Astrocyte (in vitro differentiated cells and primary cell): ENCODE measurements around the gene ABHD17C. TPM values are rescaled to one million over a fixed set of nuclear protein-coding genes. Genes with fewer than 3 reads are reported as not detected.

Source experiments
- DNase-seq: peaks from one replicate; pipeline ENCODE4 v3.0.0-alpha.2; 2010; ENCODE audit warnings: low read depth
- FAIRE-seq: peaks from 2 replicates; lab custom pipeline; 2011; peaks lifted over from hg19 to GRCh38; lab: Jason Lieb, UNC
- H2AFZ ChIP-seq: 2 replicates; pipeline ENCODE4 v1.6.0; 2012; ENCODE audit warnings: low read depth, low read length, inconsistent platforms
- H3K27ac ChIP-seq: 2 replicates; pipeline ENCODE4 v1.5.1; 2011; ENCODE audit warnings: low read depth, low read length, inconsistent platforms
- H3K27me3 ChIP-seq: 2 replicates; pipeline ENCODE4 v1.6.0; 2011; ENCODE audit warnings: low read length, inconsistent platforms; ENCODE audit not compliant: insufficient read depth
- H3K36me3 ChIP-seq: 2 replicates; pipeline ENCODE4 v1.5.1; 2011; ENCODE audit warnings: low read length, inconsistent platforms; ENCODE audit not compliant: insufficient read depth
- H3K4me1 ChIP-seq: 2 replicates; pipeline ENCODE4 v1.5.1; 2011; ENCODE audit warnings: low read length, inconsistent platforms; ENCODE audit not compliant: insufficient read depth
- H3K4me2 ChIP-seq: 2 replicates; pipeline ENCODE4 v1.6.0; 2012; ENCODE audit warnings: low read length, inconsistent platforms
- H3K4me3 ChIP-seq: 2 replicates; pipeline ENCODE4 v1.5.1; 2011; ENCODE audit warnings: low read depth, mild to moderate bottlenecking, low read length, inconsistent platforms; ENCODE audit not compliant: insufficient read depth
- H3K79me2 ChIP-seq: 2 replicates; pipeline ENCODE4 v1.6.0; 2012; ENCODE audit warnings: mild to moderate bottlenecking, low read length, inconsistent platforms; ENCODE audit not compliant: insufficient read depth
- H3K9ac ChIP-seq: 2 replicates; pipeline ENCODE4 v1.6.0; 2012; ENCODE audit warnings: mild to moderate bottlenecking, low read length, inconsistent platforms
- H3K9me3 ChIP-seq: 2 replicates; pipeline ENCODE4 v1.5.1; 2012; ENCODE audit warnings: low read depth, mild to moderate bottlenecking, low read length, inconsistent platforms; ENCODE audit not compliant: insufficient read depth
- H4K20me1 ChIP-seq: 2 replicates; pipeline ENCODE4 v1.6.0; 2012; ENCODE audit warnings: low read length, inconsistent platforms; ENCODE audit not compliant: insufficient read depth
- H3K27ac Mint-ChIP-seq: one replicate; pipeline ENCODE4 v1.8.0; 2021; ENCODE audit warnings: mild to moderate bottlenecking, mixed read lengths; ENCODE audit not compliant: unreplicated experiment
- H3K27me3 Mint-ChIP-seq: one replicate; pipeline ENCODE4 v1.8.0; 2021; ENCODE audit warnings: low read depth, mixed read lengths; ENCODE audit not compliant: unreplicated experiment
- H3K36me3 Mint-ChIP-seq: one replicate; pipeline ENCODE4 v1.8.0; 2021; ENCODE audit warnings: low read depth, mixed read lengths; ENCODE audit not compliant: unreplicated experiment
- H3K4me1 Mint-ChIP-seq: one replicate; pipeline ENCODE4 v1.8.0; 2021; ENCODE audit warnings: low read depth, mixed read lengths; ENCODE audit not compliant: unreplicated experiment
- H3K4me3 Mint-ChIP-seq: one replicate; pipeline ENCODE4 v1.8.0; 2021; ENCODE audit warnings: mild to moderate bottlenecking, moderate library complexity, mixed read lengths; ENCODE audit not compliant: unreplicated experiment
- H3K9me3 Mint-ChIP-seq: one replicate; pipeline ENCODE4 v1.8.0; 2021; ENCODE audit warnings: mild to moderate bottlenecking, mixed read lengths; ENCODE audit not compliant: unreplicated experiment
- EZH2 ChIP-seq: IDR thresholded peaks from 2 replicates; pipeline ENCODE4 v1.6.1; 2012; ENCODE audit warnings: mild to moderate bottlenecking, low read length, inconsistent platforms; ENCODE audit not compliant: insufficient read depth
- total RNA-seq: library from RNA; stranded (reverse); gene quantifications from 2 replicates; pipeline ENCODE4 v1.2.1, GENCODE V29; 2021
- TF ChIP-seq, protein P1 (sequence below): IDR thresholded peaks from 2 replicates; pipeline ENCODE4 v1.5.1; 2011; ENCODE audit warnings: low read depth, mild to moderate bottlenecking, inconsistent platforms, low read length, moderate library complexity; ENCODE audit not compliant: insufficient read depth

ABHD17C gene
- total RNA-seq, 1 donor from 2014 or later: 10.2 TPM

DNA sequence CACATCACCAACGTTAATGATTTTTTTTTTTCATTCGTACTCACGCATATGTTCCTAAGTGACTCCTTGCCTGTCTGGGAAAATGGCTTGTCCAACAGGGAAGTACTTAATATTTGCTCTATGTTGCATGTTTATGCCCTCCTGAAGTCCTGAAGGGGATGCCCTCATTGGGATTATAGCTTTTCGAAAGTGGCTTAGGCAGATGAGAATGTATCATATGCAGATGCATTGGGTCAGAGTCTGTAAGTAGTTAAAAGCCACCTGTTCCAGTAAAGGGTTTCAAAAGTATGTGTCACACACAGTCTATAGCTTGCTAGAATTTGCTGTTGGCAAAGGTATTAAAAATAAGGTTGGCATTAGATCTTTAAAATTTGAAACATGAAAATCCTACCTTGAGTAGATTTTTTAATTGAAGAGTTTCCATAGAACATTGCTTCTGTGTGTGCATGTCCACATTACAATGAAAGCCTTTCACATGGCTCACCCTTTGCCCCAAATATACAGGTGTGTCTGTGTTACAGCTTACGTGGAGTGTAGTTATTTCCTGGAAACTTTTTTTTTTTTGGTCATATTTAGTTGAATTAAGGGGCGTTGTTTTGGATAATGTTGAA lies 2.1 kb downstream of the ABHD17C start:
- Histone ChIP-seq H3K27me3 (no peaks in the 10 kb centered on the region), H3K27ac (no peak overlapping the region), H3K4me1 (peaks cover 16% of the 10 kb centered on the region), H3K9ac (no peak overlapping the region), H3K9me3 (no peaks in the 10 kb centered on the region), H3K79me2 (peaks cover 61% of the 10 kb centered on the region), H3K36me3 (no peaks in the 10 kb centered on the region), H3K4me3 (peak overlapping the region; percentile 77), H2AFZ (no peak overlapping the region), H4K20me1 (peaks cover 54% of the 10 kb centered on the region), H3K4me2 (peak overlapping the region; percentile 98)
- H3K9me3 Mint-ChIP-seq: no peaks in the 10 kb centered on the region
- no peaks in the 10 kb centered on the region for H3K36me3 Mint-ChIP-seq
- H3K4me3 Mint-ChIP-seq: peak overlapping the region; percentile 93
- no peak for DNase-seq
- no peak for FAIRE-seq
- H3K27ac Mint-ChIP-seq: no peak overlapping the region
- TF ChIP-seq, protein P1, sequence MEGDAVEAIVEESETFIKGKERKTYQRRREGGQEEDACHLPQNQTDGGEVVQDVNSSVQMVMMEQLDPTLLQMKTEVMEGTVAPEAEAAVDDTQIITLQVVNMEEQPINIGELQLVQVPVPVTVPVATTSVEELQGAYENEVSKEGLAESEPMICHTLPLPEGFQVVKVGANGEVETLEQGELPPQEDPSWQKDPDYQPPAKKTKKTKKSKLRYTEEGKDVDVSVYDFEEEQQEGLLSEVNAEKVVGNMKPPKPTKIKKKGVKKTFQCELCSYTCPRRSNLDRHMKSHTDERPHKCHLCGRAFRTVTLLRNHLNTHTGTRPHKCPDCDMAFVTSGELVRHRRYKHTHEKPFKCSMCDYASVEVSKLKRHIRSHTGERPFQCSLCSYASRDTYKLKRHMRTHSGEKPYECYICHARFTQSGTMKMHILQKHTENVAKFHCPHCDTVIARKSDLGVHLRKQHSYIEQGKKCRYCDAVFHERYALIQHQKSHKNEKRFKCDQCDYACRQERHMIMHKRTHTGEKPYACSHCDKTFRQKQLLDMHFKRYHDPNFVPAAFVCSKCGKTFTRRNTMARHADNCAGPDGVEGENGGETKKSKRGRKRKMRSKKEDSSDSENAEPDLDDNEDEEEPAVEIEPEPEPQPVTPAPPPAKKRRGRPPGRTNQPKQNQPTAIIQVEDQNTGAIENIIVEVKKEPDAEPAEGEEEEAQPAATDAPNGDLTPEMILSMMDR: no peak
- no peak for TF ChIP-seq EZH2
- no peaks in the 10 kb centered on the region for H3K27me3 Mint-ChIP-seq
- peaks cover 20% of the 10 kb centered on the region for H3K4me1 Mint-ChIP-seq

DNA sequence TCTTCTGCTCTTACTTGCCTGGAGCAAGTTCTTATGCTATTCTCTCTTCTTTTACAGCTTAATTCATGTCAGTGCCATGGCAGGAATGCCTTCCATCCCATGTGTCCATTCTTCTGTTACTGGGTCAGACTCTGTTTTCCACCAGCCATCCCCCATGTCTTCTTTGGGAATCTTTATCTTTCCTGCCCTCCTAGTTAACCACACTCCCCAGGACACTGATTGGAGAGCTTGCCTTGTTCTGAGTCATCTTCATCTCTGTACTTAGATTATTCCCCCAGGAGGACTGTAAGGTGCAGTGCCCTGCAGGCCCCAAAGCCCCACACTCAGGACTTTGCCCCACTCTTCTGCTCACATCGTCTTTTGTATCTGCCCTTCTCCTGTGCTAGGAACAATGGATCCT lies 3.6 kb downstream of the ABHD17C start:
- no peak overlapping the region for H3K9ac ChIP-seq
- H3K9me3 Mint-ChIP-seq: no peaks in the 10 kb centered on the region
- peak overlapping the region; percentile 13 for H3K4me2 ChIP-seq
- H3K27ac Mint-ChIP-seq: no peak overlapping the region
- no peak for FAIRE-seq
- H3K36me3 Mint-ChIP-seq: no peaks in the 10 kb centered on the region
- H3K4me3 Mint-ChIP-seq: no peak overlapping the region
- peaks cover 16% of the 10 kb centered on the region for H3K4me1 ChIP-seq
- peaks cover 20% of the 10 kb centered on the region for H3K4me1 Mint-ChIP-seq
- peaks cover 71% of the 10 kb centered on the region for H3K79me2 ChIP-seq
- H4K20me1 ChIP-seq: peaks cover 69% of the 10 kb centered on the region
- no peaks in the 10 kb centered on the region for H3K27me3 ChIP-seq
- H3K4me3 ChIP-seq: no peak overlapping the region
- H3K27ac ChIP-seq: no peak overlapping the region
- no peaks in the 10 kb centered on the region for H3K27me3 Mint-ChIP-seq
- no peaks in the 10 kb centered on the region for H3K36me3 ChIP-seq
- TF ChIP-seq, protein P1: no peak
- TF ChIP-seq EZH2: no peak
- DNase-seq: peak; percentile 37
- no peaks in the 10 kb centered on the region for H3K9me3 ChIP-seq
- H2AFZ ChIP-seq: no peak overlapping the region

DNA sequence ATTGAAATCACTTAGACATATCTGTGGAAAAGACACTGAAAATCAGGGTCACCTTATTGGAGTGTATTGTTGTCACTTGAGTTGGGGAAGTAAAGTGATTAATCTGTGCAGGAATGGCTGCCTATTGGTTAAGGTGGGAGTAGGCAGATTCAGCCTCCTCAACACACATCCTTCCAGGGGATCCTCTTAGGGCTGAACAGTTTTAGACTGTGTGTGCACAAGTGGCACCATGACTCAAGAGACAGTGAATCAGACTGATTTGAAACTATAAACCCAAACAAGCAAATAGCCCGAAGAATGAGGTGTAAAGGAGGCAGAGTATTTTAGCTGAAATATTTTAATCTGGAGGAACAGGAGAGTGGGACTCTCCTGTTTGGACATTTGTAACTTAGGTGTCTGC lies 4.9 kb downstream of the ABHD17C start:
- Mint-ChIP-seq H3K9me3 (no peaks in the 10 kb centered on the region), H3K27me3 (no peaks in the 10 kb centered on the region), H3K27ac (no peak overlapping the region), H3K36me3 (no peaks in the 10 kb centered on the region), H3K4me3 (no peak overlapping the region), H3K4me1 (peaks cover 21% of the 10 kb centered on the region)
- H3K79me2 ChIP-seq: peaks cover 82% of the 10 kb centered on the region
- peaks cover 16% of the 10 kb centered on the region for H3K4me1 ChIP-seq
- H3K9me3 ChIP-seq: no peaks in the 10 kb centered on the region
- no peak overlapping the region for H2AFZ ChIP-seq
- H3K9ac ChIP-seq: no peak overlapping the region
- H4K20me1 ChIP-seq: peaks cover 79% of the 10 kb centered on the region
- no peak for TF ChIP-seq EZH2
- TF ChIP-seq, protein P1: no peak
- no peaks in the 10 kb centered on the region for H3K27me3 ChIP-seq
- no peak for FAIRE-seq
- H3K4me3 ChIP-seq: no peak overlapping the region
- no peak overlapping the region for H3K27ac ChIP-seq
- H3K36me3 ChIP-seq: no peaks in the 10 kb centered on the region
- peak; percentile 13 for DNase-seq
- H3K4me2 ChIP-seq: no peak overlapping the region
